Adrenal gland (tissue), 5 donors: Measurements from ENCODE around the gene NAV2.

Experiments
- CTCF ChIP-seq, 6 experiments: fragments of 450-650 bp in 4 of 6; fragments of 200-600 bp in 2 of 6; sonication (generic) in 1 of 6; IDR thresholded peaks; 1 replicate in 5 of 6; 2 replicates in 1 of 6; pipeline versions ENCODE4 v1.5.1 to v1.8.0; 2016 to 2021; ENCODE audit warnings: antibody characterized with exemption in 6 of 6, mild to moderate bottlenecking in 2 of 6, moderate library complexity in 1 of 6
- POLR2A ChIP-seq, 2 donors: fragments of 450-650 bp; IDR thresholded peaks; one replicate each; pipeline ENCODE4 v1.6.1; 2017; ENCODE audit warnings: antibody characterized with exemption in 2 of 2, mild to moderate bottlenecking in 2 of 2, moderate library complexity in 1 of 2
- donor health status: DM: no; HTN: no; CAD: no.

GRCh38 chr11:19918302-19919049 lies 205.8 kb downstream of the NAV2 start:
- TF ChIP-seq CTCF (IDR thresholded peaks at IDR 0.05) (no peak), POLR2A (IDR thresholded peaks at IDR 0.05) (no peak)
